ENCODE data around the gene NEIL3.

Gene NEIL3, protein sequence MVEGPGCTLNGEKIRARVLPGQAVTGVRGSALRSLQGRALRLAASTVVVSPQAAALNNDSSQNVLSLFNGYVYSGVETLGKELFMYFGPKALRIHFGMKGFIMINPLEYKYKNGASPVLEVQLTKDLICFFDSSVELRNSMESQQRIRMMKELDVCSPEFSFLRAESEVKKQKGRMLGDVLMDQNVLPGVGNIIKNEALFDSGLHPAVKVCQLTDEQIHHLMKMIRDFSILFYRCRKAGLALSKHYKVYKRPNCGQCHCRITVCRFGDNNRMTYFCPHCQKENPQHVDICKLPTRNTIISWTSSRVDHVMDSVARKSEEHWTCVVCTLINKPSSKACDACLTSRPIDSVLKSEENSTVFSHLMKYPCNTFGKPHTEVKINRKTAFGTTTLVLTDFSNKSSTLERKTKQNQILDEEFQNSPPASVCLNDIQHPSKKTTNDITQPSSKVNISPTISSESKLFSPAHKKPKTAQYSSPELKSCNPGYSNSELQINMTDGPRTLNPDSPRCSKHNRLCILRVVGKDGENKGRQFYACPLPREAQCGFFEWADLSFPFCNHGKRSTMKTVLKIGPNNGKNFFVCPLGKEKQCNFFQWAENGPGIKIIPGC
- total RNA-seq: 1.7 to 11.0 (median 5.1) reads per million in 18 experiments

DNA sequence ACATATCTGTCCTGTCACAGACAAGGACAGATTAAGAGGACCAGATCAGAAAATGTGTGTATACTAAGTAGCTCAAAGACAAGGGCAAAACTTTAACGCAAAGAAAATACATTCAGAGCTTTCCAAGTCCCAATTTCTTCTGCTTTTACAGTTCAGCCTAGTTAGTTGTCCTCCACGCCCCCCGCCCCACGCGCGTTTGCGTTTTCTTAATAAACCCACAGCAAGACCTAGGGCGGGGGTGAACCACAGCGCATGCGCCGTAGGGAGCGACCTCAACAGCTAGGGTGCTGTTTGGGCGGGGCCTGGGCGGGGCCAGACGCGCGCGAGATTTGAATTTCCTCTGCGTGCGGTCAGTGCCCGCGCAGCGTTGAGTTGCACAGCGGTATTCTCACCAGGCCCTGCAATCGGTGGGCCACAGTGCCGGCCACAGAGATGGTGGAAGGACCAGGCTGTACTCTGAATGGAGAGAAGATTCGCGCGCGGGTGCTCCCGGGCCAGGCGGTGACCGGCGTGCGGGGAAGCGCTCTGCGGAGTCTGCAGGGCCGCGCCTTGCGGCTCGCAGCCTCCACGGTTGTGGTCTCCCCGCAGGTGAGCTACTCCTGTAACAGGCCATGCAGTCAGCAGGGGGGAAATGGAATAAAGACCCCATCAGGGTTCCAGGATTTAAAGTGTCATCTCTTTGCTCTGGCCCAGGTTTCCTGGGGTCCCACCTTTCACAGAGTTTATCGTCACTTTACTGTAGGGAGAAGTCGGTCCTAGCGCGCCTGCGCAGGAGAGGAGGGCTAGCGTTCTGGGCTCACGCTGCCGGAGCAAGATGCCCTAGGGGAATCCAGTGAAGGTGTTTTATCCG, at the start of gene NEIL3:
NEIL3 (plus strand) TSS at position 353 of the 850 bp plus-strand sequence; CDS start at position 433, 80 bp downstream.
- peak; percentile 94 to 98 for DNase-seq

DNA sequence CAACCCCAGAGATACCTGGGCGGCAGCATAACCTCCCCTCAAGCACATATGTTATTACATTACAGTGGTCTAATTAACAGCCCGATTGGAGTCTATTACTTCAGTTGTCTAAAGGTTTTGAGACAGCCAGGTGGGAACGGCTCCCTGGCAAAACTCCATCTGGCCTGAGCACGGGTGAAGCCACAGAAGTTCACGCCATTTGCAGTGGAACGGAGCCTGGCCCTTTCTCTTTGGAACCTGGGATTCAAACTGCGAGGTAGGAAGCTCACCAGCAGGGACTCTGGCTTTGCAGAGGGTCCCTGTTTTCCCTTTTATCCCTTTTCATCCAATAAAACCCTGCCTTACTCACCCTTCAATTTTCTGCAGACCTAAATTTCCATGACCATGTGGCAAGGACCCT, 45.9 kb upstream of the NEIL3 start:
- DNase-seq: no peak

DNA sequence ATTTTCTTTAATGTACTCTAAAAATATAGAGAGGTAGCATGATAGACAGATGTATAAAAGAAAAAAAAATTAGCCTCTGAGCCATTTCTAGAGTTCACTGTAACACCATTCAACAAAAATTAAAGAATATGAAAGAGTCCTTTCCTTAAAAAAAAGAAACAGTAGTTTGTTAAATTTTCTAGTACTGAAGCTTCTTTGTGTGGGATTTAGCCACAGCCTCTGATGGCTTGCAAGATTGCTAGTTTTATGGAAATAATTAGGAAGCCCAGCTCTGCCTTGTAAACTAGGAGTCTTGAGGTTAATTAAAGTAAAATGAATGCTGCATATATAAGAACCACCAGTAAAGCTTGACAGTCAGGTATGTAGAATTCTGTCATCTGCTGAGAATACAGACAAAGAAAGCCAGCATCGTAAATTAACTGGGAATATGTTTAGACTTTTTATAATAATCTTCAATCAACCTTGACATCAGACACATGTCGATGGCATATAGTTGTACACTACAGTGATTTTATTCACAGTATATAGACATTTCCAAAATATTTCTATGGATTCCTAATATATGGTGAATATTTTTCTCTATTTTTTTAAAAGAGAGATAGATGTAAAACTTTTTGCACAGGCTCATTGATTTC, 44.8 kb upstream of the NEIL3 start:
- no peak for DNase-seq

DNA sequence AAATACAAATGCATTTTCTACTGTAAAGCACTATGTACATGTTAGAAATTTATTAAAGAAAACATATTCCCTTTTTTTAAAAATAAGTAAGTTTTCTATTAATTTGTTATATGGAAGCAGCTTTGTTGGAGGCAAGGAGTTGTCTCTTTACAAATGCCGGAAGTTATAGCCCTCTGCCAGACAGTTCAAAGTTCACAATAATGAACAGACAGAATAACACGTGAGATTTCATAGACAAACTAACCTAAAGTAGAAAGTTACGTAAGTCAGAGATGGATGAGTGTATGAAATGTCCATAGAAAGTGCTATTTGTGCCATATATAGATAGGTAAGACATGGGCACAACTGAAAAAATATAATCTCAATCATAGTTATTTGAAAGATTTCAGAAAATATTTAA, 43.9 kb upstream of the NEIL3 start:
- DNase-seq: no peak

DNA sequence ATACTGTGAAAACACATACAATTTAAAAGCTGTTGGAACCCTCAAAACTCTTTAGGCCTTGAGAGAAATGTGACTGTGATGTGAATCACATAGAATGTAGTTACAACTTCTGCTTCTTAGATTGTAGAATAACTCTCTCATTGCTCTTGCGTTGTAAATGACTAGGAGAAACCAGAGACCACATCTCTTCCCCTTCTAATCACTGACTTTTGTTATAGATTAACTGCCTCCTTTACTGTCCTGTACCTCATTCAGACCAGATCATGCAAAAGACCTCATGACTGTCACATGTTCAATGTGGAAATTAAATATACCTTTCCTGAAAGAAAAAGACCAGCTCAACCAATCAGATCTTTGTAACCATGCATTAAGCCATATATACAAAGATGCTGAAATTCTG, 43.2 kb upstream of the NEIL3 start:
- DNase-seq: peak in 1 of 2 donors; percentile 1

DNA sequence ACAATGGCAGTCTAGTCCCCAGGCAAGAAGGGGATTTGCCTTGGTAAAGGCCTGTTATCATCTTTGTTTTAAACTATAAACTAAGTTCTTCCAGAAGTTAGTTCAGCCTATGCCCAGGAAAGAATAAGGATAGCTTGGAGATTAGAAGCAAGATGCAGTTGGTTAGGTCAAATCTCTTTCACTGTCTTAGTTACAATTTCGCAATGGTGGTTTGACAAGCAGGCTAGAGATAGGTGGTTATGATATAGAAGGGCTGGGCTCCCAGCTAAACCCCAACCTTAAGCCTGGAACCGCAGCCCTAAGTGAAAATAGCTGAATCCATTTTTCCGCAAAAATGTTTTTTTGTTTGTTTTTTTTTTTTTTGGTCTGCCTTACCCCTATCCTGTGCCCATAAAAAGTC, 41.8 kb upstream of the NEIL3 start:
- no peak for DNase-seq

DNA sequence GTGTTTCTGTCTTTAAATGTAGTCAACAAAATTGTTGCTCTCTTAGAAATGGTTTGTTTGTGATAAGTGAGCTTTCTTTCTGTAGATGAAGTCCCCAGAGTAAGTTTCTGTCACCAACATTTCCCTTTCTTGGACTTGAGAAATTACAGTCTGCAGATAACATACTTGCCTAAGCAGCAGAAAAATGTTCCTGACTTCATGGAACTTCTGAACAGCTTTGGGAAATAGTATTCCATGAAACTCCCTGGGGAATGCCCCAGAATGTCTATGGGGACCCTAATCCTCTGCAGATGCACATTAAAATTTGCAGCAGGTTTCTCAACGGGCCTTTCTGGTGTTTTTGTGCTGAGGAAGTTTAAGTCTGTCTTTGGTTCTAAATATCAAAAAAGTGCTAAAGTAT, 38.6 kb upstream of the NEIL3 start:
- DNase-seq: no peak

DNA sequence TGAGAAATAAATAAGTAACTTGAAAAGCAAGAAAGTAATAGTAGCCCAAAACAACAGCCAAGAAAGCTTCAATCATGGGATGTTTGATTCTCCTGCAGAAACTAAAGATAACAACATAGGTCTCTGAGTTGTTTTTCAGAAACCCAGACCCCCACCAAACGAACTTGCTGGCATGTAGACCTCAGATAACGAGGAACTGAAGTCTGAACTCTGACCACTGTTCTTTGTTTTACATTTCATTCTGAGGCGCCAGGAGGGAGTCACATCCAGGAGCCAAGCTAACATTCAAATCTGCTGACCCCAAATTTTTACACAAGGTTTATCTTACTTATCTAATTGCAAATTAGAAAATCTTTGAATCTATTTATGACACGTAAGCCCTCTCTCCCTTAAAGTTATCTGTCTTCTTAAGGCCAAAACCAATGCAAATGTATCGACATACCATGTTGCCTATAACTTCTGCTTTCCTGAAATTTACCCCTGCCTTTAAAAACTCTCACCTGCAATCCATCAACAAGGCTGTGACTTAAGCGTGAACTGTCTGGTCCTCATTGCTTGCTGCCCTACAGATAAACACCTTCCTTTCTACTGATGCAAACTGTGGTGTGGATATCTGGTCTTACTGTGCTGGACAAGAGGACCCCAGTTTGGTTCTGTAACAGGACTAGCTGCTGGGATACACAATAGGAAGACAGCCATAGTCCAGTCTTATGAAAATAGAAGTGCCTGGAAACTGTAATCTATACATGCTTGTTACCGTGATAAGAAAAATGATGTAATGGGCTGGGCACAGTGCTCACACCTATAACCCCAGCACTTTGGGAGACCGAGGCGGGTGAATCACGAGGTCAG, 37.5 kb upstream of the NEIL3 start:
- no peak for DNase-seq

DNA sequence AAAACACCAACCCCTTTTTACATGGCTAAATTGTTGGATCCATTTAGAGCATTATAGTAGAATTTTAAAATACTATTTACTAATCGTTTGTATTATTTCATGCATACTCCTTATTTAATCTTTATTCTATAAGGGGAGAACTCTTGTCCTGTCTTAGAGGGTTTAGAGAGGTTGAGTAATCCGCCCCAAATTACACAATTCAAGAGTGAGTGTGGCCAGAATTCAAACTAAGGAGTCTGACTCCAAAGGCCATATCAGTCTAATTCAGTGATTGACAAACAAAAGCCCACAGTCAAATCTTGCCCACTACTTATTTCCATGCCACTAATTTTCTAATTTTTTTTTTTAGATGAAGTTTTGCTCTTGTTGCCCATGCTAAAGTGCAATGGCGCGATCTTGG, 33.7 kb upstream of the NEIL3 start:
- DNase-seq: peak in 1 of 2 donors; percentile 21

DNA sequence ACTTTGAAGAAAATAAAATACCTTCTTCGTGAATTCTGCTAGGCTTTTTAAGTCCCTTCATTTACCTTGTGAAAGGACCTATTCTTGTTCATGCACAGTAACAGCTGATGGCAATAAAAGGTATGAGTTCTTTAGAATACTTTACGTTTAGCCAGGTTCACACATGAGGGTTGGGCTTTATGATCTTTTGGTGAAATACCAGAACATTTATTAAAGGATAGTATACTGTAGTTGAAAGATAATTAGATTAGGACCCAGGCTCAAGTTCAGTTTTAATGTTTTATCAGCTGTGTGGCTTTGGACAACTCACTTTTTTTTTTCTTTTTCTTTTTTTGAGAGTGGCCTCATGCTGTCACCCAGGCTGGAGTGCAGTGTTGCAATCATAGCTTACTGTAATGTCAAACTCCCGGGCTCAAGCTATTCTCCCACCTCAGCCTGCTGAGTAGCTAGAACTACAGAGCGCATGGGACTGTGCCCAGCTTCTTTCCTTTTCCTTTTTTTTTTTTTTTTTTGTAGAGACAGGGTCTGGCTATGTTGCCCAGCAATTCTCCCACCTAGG, 28.2 kb upstream of the NEIL3 start:
- DNase-seq: peak; percentile 18 to 31

DNA sequence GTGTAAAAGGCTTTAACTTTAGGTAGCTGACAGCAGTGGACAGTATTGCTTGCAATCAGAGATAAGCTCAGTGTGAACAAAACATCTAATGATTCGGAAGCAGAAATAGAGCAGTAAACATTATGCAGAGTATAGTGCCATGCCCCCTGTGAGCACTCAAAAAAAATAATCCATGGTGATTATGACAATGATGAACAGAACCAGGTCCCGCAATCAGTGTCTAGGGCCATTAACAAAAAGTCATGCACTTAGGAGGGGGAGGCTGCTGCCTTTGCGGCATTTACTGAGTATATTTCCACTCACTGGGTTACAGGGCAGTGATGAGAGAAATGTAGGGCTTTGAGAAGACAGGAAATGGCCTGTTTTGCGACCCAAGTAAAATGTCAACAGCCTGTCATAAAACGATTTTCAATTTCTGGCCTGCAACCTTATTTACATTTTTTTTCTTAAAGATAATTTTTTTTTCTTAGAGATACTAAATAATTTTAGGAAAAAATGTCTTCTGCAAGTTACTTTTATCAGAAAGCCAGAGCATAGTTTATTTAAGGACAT, 27.3 kb upstream of the NEIL3 start:
- no peak for DNase-seq

DNA sequence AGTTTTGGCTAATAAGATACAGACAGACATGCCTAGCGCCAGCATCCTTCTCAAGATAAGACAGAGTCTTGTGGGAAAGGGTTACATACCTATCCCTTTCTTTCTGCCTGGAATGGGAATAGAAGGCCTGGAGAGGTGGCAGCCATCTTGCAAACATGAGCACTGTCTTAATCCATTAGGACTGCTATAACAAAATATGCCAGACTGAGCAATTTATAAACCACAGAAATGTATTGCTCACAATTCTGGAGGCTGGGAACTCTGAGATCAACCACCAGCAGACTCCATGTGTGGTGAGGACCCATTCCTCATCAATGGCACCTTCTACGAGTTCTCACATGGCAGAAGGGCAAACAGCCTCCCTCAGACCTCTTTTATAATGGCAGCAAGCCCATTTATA, 26.5 kb upstream of the NEIL3 start:
- DNase-seq: no peak

DNA sequence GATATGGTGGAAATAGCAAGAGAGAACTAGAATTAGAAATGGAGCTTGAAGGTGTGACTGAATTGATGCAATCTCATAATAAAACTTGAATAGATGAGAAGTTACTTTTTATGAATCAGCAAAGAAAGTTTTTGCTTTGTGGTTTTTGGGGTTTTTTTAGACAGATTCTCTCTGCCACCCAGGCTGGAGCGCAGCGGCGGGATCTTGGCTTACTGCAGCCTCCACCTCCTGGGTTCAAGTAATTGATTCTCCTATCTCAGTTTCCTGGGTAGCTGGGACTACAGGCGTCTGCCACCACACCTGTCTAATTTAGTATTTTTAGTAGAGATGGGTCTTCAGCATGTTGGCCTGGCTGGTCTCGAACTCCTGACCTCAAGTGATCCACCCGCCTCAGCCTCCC, 23.7 kb upstream of the NEIL3 start:
- DNase-seq: no peak

DNA sequence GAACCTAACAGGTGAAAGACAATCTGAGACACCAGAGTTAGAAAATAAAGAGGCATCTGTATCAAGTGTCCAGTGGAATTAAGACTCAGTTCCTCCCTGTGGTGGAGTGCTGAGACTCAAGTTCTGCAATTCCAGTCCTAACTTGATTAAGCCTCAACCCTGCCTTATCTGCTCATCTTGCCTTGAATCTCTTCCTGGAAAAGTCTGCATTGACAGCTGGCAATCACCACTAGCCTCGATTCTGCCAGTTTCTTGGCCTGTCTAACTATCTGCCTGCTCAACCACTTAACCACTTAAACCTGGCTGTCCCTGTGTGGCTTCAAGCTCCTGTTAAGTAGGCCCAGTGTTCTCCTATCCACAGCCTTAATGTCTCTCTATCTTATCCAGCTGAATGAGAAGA, 22.4 kb upstream of the NEIL3 start:
- DNase-seq: no peak

DNA sequence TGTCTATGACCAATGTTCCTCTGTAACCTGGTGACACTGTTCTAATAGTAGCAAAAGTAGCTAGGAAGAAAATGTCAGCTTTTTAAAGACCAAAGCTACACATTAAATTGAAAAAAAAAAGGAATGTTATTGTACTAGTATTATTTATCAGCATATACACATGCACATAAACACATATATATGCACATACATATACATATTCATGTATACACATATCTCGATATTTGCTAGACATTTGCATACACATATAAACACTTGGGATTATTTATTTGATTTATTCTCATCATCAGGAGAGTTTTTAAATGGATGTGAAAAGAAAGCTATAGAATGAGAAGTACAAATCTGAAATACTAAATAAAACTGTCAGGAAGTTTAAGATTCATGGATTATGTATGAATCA, 21.3 kb upstream of the NEIL3 start:
- no peak for DNase-seq

DNA sequence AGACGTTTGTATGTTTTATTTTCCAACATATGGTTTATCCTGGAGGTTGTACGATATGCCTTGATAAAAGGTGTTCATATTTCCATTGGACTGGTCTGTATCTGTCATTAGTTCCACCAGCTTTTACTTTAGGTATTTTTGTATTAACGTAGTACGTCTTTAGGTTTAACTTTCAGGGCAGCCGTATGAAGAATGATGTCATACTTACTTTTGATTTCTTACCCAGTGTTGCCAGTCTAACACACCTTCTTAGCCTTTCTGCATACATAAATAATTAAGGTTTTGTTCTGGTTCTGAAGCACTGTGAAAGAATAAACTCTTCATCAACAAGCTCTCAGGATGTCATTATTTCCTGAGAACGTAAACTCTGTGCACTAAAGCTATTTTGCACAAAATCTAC, 18.9 kb upstream of the NEIL3 start:
- DNase-seq: no peak

DNA sequence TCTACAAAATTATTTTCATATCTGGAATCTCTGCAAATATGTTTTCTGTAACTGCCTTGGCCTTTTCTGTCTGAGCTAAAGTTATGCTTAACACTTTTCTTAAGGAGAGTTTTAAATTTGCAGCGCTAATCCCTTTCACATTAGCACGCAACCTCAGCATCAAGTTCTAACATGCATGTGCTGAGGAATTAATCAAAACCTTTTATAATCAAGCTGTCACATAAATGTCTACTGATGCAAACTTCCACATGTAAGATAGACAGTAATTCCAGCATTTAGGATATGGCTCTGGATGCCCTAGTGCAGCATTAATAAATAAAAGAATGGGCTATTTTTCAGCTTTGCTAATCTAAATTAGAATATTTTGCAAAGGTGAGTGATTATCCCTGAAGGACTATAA, 17.5 kb upstream of the NEIL3 start:
- no peak for DNase-seq

DNA sequence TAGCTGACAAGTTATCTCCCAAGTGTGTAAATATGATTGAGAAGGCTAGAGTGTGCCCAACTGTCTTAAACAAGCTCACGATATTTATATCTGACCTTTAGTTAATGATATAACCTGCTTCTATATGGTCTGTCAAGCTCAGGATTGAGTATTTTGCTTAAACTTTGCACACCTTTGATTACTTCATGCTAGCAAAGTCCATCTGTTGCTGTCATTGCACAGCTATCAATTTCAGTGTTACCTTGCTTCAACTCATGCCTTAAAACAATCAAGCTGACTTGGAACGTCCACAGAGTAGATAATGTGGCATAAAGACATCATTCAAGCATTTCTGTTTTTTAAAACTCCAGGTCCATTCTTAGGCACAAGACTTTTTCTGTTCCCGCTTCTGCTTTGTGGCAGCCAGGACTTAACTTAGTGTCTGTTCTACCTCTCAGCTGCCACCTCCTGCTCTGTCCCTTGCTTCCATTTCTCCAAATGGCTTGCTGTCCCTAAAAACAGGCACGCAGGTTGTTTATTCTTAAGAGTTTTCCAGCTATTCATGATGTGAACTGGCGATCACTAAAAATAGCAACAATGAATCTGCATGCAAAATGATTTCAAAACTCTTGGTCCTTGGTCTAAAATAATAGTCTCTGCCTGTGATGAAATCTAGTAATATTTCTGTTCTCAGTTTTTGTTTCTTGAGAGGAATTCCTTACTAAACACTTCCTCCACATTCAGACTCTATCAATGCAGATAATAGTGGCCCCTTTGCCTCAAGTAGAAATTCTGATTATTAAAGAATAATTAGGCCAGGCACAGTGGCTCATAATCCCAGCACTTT, 16.3 kb upstream of the NEIL3 start:
- DNase-seq: peak; percentile 2 to 18

DNA sequence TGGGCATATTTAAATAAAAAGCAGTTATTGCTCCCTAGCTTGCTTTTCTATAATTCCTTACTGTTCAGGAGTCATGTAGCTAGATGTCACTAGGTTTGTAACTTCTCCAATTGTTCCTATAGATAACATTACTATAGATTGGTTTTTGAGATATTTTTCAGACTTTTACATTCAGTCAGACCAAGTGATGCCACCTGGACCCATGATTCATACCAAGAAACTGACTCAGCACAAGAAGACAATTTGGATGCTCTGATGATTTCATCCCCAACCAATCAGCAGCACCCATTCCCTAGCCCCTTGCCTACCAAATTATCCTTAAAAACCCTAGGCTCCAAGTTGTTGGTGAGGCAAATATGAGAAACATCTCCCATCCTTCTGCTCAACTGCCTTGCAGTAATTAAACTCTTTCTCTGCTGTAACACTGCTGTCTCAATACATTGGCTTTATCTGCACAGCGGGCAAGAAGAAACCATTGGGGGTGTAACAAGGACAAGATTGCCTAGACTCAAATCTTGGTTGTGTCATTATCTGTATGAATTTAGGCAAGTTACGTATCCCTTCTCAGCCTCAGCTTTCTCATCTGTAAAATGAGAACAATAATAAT, 11.8 kb upstream of the NEIL3 start:
- DNase-seq: no peak

DNA sequence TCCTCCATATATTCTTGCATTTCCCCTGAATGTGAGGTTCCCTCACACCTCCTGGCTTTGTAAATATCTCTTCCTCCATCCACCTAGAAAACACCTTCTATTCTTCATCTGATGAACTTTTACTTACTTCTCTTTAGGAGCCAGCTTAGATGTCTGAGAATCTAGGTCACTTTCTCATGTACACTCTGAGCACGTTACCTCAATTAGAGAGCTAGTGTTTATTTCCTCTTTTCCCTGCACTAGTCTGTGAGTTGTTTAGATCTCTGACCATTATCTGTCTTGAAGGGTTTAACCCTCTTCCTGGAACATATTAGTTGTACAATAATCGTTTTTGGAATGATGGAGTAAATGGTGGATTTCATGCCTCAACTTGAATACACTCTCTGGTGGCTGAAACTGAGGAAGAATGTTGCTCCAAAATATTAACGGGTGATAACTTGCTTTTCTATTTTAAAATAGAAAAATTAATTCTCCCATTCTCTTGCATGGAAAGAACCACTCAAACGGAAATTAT, 8.5 kb upstream of the NEIL3 start:
- DNase-seq: no peak

Data from inflammatory macrophage (primary cell).